HT-29 (cell line): Measurements from ENCODE around the gene MAP3K5. TPM values are rescaled to one million over a fixed set of nuclear protein-coding genes. Genes with fewer than 3 reads are reported as not detected.
"Not testable (repeated sequence)": the region's sequence is repeated elsewhere in the genome, so short reads cannot be mapped to it uniquely, and the experiment has no call there.

Experiments
- DNase-seq: peaks from one replicate; pipeline ENCODE4 v3.0.0-alpha.2; 2015; ENCODE audit warnings: low spot score
- total RNA-seq: library from RNA; depleted of rRNA; stranded (reverse); fragments of >200 nt; shearing (Covaris generic); gene quantifications from 2 replicates; pipeline ENCODE4 v1.2.3, GENCODE V29; 2014

The MAP3K5 gene
- total RNA-seq, 1 experiment from 2014 or later, result 11.8 TPM

GRCh38 chr6:136772685-136773472, 19.4 kb downstream of the MAP3K5 start:
- DNase-seq, result peak; percentile 27

GRCh38 chr6:136771306-136771705, 21.0 kb downstream of the MAP3K5 start:
- no peak for DNase-seq

- no peak for DNase-seq
Measured at GRCh38 chr6:136769759-136770158, 22.5 kb downstream of the MAP3K5 start.

- no peak for DNase-seq
Measured at GRCh38 chr6:136769124-136769523, 23.2 kb downstream of the MAP3K5 start.

DNA sequence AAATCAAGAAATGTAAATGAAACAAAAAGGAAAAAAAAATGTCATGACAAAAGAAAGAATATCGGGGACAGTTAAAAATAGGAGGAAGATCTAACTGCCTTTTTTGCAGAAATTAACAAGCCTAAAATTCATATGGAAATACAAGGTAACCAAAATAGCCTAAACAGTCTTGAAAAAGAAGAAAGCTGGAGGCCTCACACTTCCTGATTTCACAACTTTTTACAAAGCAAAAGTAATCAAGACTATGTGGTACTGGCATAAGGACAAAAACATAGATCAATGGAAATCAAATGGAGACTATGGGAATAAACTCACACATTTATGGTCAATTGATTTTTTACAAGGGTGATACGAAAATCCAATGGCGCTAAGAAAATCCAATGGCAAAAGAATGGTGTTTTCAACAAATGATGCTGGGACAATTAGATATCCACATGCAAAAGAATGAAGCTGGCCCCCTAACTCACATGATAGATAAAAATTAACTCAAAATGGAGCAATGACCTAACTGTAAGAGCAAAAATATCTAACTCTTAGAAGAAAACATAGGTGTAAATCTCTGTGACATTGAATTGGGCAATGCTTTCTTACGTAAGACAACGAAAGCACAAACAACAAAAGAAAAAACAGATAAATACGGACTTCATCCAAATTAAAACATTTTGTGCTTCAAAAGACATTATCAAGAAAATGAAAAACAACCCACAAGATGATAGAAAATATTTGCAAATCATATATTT, 24.5 kb downstream of the MAP3K5 start:
- DNase-seq, result no peak

GRCh38 chr6:136767103-136767502, 25.2 kb downstream of the MAP3K5 start:
- no peak for DNase-seq

GRCh38 chr6:136766274-136766673, 26.0 kb downstream of the MAP3K5 start:
- no peak for DNase-seq

GRCh38 chr6:136764517-136764993, 27.7 kb downstream of the MAP3K5 start:
- no peak for DNase-seq

DNA sequence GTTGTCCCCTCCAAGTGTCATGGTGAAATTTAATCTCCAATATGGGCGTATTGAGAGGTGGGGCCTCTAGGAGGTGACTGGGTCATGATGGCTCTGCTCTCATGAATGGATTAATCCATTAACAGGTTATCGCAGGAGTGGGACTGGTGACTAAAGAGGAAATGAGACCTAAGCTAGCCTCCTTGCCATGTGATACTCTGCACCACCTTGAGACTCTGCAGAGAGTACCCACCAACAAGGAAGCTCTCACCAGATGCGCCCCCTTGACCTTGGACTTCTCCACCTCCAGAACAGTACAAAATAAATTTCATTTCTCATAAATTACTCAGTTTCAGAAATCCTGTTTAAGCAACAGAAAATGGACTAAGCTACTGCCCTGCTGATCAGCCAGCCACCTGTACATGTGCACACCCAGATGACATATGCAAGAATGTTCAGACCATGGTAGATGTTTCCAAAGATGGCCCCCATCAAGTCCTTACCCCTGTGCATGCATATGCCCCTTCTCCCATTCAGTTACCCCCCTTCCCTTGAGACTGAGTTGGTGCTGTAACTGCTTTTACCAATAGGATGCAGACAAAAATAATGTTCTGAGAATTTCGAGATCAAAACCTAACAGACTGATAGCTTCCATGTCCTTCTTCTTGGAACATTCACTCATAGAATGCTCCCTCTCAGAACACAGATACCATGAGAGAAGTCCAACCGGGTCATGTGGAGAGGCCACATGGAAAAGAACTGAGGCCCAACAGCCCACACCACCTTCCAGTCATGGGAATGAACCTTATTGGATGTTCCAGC, 28.4 kb downstream of the MAP3K5 start:
- no peak for DNase-seq

DNA sequence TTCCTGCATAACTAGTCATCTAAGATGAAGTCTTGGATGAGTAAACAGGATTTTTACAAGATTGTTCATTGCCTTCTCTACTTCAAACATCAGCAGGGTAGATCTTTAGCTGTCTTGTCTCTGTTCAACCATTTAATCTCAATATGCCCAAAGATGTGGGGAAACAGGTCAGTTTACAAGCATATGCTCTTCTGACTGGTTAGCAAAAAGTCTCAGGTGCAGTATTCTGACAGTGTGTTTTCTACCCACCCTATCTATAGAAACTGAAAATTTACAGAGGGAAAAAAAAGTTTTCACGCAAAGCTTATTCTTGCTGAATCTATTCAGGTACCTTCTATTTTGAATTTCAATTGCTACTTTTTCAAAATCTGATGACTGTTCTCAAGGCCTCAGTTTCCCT, 29.0 kb downstream of the MAP3K5 start:
- DNase-seq, result no peak

GRCh38 chr6:136762022-136762975, 30.0 kb downstream of the MAP3K5 start:
- DNase-seq, result no peak

DNA sequence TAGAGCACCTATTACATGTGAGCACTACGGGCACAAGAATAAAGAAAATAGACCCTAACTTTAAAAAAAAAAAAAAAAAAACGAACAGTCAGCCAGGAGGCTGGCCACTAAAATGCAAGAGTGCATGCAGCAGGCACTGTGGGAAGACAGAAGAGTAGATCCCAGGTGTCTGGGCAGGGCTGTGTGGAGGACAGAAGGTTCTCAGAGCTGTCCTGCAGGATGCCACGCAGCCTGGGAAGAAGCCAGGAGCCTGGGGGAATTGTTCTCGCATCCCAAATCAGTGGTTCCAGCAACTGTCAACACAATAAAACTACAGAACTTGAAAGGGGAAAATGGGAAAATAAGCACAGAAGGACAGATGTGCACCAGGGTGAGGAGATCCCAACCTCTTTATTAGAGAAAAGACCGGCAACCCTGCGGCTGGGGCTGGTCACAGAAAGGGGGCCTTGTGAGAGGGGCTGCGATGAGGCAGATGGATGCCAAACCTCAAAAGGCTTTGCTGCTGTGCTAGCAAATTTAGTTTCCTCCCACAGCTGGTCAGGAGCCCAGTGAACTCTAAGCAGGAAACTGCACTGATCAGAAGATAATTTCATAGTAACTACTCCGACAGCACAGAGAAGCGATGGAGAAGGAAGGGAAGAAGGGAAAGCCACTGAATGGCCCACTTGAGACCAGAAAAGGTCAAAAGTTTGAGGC, 30.9 kb downstream of the MAP3K5 start:
- no peak for DNase-seq

GRCh38 chr6:136760781-136761180, 31.5 kb downstream of the MAP3K5 start:
- not testable (repeated sequence) for DNase-seq

- DNase-seq, result no peak
Measured at GRCh38 chr6:136757150-136757549, 35.1 kb downstream of the MAP3K5 start.

DNA sequence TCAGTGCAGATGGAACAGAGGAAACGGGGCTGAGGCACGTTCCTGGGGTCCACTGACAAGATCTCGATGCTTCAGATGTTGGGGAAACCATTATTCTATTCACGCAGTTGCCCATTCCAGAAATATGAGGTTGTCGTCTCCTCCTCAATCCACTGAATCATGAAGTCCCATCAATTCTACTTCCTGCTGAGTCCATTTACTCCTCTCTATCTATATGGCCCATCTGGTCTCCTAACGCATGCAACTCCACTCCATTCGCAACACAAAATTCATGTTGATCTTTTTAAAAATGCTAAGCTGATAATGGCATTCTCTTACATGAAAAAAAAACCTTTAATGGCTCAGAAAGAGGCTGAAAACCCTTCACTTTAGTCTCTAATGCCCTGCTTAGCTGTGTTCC, 37.5 kb downstream of the MAP3K5 start:
- no peak for DNase-seq

DNA sequence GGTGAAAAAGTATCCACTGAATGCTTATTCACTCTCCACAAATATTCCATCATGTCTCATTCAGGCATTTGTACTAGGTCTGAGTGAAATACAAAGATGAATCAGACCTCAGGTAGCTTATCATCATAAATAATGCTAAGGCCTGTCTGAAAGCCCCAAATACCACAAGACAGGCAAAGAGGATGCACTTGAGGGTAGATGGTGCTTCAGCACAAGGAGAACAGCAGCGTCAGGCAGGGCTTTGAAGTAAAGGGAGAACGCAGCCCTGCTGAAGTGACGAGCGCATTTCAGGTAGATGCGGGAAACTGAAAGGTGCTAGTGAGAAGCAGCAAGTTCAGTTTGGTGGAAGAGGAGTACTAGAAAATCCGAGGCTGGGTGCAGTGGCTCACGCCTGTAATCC, 38.7 kb downstream of the MAP3K5 start:
- no peak for DNase-seq

DNA sequence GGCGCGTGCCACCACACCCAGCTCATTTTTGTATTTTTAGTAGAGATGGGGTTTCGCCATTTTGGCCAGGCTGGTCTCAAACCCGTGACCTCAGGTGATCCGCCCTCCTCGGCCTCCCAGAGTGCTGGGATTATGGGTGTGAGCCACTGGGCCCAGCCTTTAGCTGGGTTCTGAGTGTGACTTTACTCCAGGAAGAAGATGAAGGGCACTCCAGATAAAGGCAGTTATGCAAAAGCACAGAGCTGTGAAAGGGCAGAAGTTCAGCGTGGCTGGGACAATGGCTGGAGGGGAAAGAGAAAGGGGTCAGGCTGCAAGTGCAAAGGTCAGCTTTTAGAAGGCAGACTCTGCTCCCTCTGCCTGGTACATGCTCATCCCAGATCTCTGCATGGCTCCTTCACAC, 39.7 kb downstream of the MAP3K5 start:
- DNase-seq, result no peak

- no peak for DNase-seq
Measured at GRCh38 chr6:136751991-136752390, 40.3 kb downstream of the MAP3K5 start.

GRCh38 chr6:136751522-136751956, 40.7 kb downstream of the MAP3K5 start:
- DNase-seq, result no peak
